Activated CD8-positive, alpha-beta memory T cell treated with anti-CD3 and anti-CD28 coated beads for 24 hours (primary cell): Measurements from ENCODE around the gene AMPH.

Experiments used
- DNase-seq: peaks from one replicate; pipeline ENCODE4 v3.0.0-alpha.2; 2020

AMPH gene

GRCh38 chr7:38630720-38631673, at the start of gene AMPH:
TSS of gene AMPH (minus strand) at chr7:38631373. CDS start at chr7:38631351, 22 bp downstream.
- DNase-seq: no peak

- DNase-seq: no peak
These were observed 48.2 kb upstream of the AMPH start for GRCh38 chr7:38679419-38679818.

- DNase-seq: no peak
These were observed 47.5 kb upstream of the AMPH start for GRCh38 chr7:38678698-38679054.

GRCh38 chr7:38677981-38678697, 47.0 kb upstream of the AMPH start:
- no peak for DNase-seq

- no peak for DNase-seq
These were observed 44.4 kb upstream of the AMPH start for GRCh38 chr7:38675494-38676106.

GRCh38 chr7:38674513-38674912, 43.3 kb upstream of the AMPH start:
- DNase-seq: no peak

- DNase-seq: no peak
These were observed 42.6 kb upstream of the AMPH start for GRCh38 chr7:38673795-38674194.

- no peak for DNase-seq
These were observed 41.0 kb upstream of the AMPH start for GRCh38 chr7:38671911-38672905.

- DNase-seq: no peak
These were observed 38.9 kb upstream of the AMPH start for GRCh38 chr7:38669965-38670520.

GRCh38 chr7:38664972-38665371, 33.8 kb upstream of the AMPH start:
- DNase-seq: no peak

GRCh38 chr7:38660427-38661099, 29.4 kb upstream of the AMPH start:
- DNase-seq: no peak

GRCh38 chr7:38659931-38660330, 28.8 kb upstream of the AMPH start:
- no peak for DNase-seq

- no peak for DNase-seq
These were observed 27.7 kb upstream of the AMPH start for GRCh38 chr7:38658921-38659320.

- no peak for DNase-seq
These were observed 25.8 kb upstream of the AMPH start for GRCh38 chr7:38656968-38657367.

GRCh38 chr7:38655833-38656774, 24.9 kb upstream of the AMPH start:
- DNase-seq: no peak

GRCh38 chr7:38637957-38638356, 6.8 kb upstream of the AMPH start:
- DNase-seq: no peak

GRCh38 chr7:38632411-38632810, 1.2 kb upstream of the AMPH start:
- no peak for DNase-seq

- DNase-seq: no peak
These were observed 1.3 kb downstream of the AMPH start for GRCh38 chr7:38629651-38630510.
